Osteocyte (in vitro differentiated cells): Measurements from ENCODE around the gene UBE3B. TPM values are rescaled to one million over a fixed set of nuclear protein-coding genes. Genes with fewer than 3 reads are reported as not detected.

Source experiments
- DNase-seq: peaks from one replicate; pipeline ENCODE4 v3.0.0; 2021; ENCODE audit warnings: mixed read lengths; ENCODE audit not compliant: unreplicated experiment; ENCODE audit errors: extremely low spot score
- H3K27ac Mint-ChIP-seq: one replicate; pipeline ENCODE4 v1.8.0; 2021; ENCODE audit warnings: mild to moderate bottlenecking, mixed read lengths; ENCODE audit not compliant: unreplicated experiment
- H3K27me3 Mint-ChIP-seq: one replicate; pipeline ENCODE4 v1.8.0; 2021; ENCODE audit warnings: mixed read lengths; ENCODE audit not compliant: unreplicated experiment
- H3K36me3 Mint-ChIP-seq: one replicate; pipeline ENCODE4 v1.8.0; 2021; ENCODE audit warnings: mixed read lengths; ENCODE audit not compliant: unreplicated experiment
- H3K4me1 Mint-ChIP-seq: one replicate; pipeline ENCODE4 v1.8.0; 2021; ENCODE audit warnings: mixed read lengths; ENCODE audit not compliant: unreplicated experiment
- H3K4me3 Mint-ChIP-seq: one replicate; pipeline ENCODE4 v1.8.0; 2021; ENCODE audit warnings: mild to moderate bottlenecking, moderate library complexity, mixed read lengths; ENCODE audit not compliant: unreplicated experiment
- H3K9me3 Mint-ChIP-seq: one replicate; pipeline ENCODE4 v1.8.0; 2021; ENCODE audit warnings: mixed read lengths; ENCODE audit not compliant: unreplicated experiment
- total RNA-seq: library from RNA; stranded (reverse); gene quantifications from 2 replicates; pipeline ENCODE4 v1.2.1, GENCODE V29; 2021
- TF ChIP-seq, protein P1 (sequence below): fragments of 200-600 bp; sonication (generic); IDR thresholded peaks from 2 replicates; pipeline ENCODE4 v1.5.0; 2021; ENCODE audit warnings: antibody characterized with exemption, mild to moderate bottlenecking, moderate library complexity

The UBE3B gene
- total RNA-seq, 1 donor from 2014 or later: 33.0 TPM

DNA sequence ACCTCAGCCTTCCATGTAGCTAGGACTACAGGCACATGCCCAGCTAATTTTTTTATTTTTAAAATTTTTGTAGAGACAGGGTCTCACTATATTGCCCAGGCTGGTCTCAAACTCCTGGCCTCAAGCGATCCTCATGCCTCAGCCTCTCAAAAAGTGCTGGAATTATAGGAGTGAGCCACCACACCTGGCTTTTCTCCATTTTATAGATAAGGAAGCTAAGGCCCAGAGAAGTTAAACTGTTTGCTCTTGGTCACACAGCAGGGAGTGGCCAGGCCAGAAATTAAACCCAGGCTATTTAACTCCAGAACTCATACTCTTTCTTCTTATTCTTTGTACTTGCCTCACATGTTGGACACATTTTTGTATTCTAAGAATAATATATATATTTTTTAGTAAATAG is 16.5 kb downstream of the UBE3B start:
- Mint-ChIP-seq H3K9me3 (no peaks in the 10 kb centered on the region), H3K27me3 (no peaks in the 10 kb centered on the region), H3K4me3 (no peak overlapping the region), H3K36me3 (peaks cover 45% of the 10 kb centered on the region), H3K27ac (no peak overlapping the region), H3K4me1 (no peaks in the 10 kb centered on the region)
- TF ChIP-seq, protein P1, sequence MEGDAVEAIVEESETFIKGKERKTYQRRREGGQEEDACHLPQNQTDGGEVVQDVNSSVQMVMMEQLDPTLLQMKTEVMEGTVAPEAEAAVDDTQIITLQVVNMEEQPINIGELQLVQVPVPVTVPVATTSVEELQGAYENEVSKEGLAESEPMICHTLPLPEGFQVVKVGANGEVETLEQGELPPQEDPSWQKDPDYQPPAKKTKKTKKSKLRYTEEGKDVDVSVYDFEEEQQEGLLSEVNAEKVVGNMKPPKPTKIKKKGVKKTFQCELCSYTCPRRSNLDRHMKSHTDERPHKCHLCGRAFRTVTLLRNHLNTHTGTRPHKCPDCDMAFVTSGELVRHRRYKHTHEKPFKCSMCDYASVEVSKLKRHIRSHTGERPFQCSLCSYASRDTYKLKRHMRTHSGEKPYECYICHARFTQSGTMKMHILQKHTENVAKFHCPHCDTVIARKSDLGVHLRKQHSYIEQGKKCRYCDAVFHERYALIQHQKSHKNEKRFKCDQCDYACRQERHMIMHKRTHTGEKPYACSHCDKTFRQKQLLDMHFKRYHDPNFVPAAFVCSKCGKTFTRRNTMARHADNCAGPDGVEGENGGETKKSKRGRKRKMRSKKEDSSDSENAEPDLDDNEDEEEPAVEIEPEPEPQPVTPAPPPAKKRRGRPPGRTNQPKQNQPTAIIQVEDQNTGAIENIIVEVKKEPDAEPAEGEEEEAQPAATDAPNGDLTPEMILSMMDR: no peak
- DNase-seq: no peak

- DNase-seq: no peak
- H3K4me1 Mint-ChIP-seq: no peaks in the 10 kb centered on the region
- H3K36me3 Mint-ChIP-seq: peaks cover 47% of the 10 kb centered on the region
- H3K9me3 Mint-ChIP-seq: no peaks in the 10 kb centered on the region
- TF ChIP-seq, protein P1: no peak
- no peaks in the 10 kb centered on the region for H3K27me3 Mint-ChIP-seq
- H3K27ac Mint-ChIP-seq: no peak overlapping the region
- no peak overlapping the region for H3K4me3 Mint-ChIP-seq
Observed at GRCh38 chr12:109494348-109494881, 17.0 kb downstream of the UBE3B start.

DNA sequence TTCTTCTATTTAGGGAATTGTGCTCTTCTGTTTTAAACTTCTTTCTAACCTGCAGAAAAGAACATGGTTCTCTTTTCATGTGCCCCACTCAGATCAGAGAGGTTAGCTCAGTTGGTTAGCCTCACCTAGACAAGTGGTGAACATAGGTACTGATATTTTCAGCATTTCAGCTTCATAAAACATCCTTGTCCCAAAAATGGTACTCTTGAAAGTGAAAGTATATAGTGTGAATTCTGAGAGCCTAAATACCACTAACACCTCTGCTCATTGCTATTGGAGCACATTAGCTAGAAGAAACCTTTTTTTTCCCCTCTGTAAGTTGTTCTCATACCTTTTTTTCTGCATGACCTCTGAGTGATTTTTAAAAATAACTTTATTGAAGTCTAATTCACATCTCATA is 17.6 kb downstream of the UBE3B start:
- TF ChIP-seq, protein P1: no peak
- H3K4me3 Mint-ChIP-seq: no peak overlapping the region
- no peaks in the 10 kb centered on the region for H3K4me1 Mint-ChIP-seq
- no peak overlapping the region for H3K27ac Mint-ChIP-seq
- no peak for DNase-seq
- peaks cover 46% of the 10 kb centered on the region for H3K36me3 Mint-ChIP-seq
- H3K9me3 Mint-ChIP-seq: no peaks in the 10 kb centered on the region
- no peaks in the 10 kb centered on the region for H3K27me3 Mint-ChIP-seq

GRCh38 chr12:109496306-109496705 is 18.9 kb downstream of the UBE3B start:
- H3K27ac Mint-ChIP-seq: no peak overlapping the region
- H3K4me3 Mint-ChIP-seq: no peak overlapping the region
- H3K4me1 Mint-ChIP-seq: no peaks in the 10 kb centered on the region
- H3K27me3 Mint-ChIP-seq: no peaks in the 10 kb centered on the region
- H3K36me3 Mint-ChIP-seq: peaks cover 56% of the 10 kb centered on the region
- no peak for DNase-seq
- TF ChIP-seq, protein P1: no peak
- H3K9me3 Mint-ChIP-seq: no peaks in the 10 kb centered on the region

DNA sequence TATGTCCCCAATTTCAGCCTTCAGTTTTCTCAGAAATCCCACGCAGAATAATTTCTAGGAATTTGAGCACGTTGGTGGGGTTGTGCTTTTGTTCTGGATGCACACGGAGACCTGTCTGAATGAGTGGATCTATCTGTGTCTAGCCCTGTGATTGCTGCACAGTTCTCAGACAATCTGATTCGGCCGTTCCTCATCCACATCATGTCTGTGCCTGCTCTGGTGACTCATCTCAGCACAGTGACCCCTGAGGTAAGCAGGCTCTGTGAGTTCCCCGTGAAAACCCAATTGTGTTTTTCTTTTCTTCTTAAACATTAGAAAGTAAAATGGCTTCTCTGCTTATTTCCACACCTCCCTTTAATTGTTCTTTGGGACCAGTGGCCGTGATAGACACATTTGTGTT is 20.2 kb downstream of the UBE3B start:
- H3K9me3 Mint-ChIP-seq: no peaks in the 10 kb centered on the region
- H3K36me3 Mint-ChIP-seq: peaks cover 58% of the 10 kb centered on the region
- no peaks in the 10 kb centered on the region for H3K27me3 Mint-ChIP-seq
- TF ChIP-seq, protein P1: no peak
- no peaks in the 10 kb centered on the region for H3K4me1 Mint-ChIP-seq
- DNase-seq: no peak
- H3K27ac Mint-ChIP-seq: no peak overlapping the region
- H3K4me3 Mint-ChIP-seq: no peak overlapping the region
